ENCODE measurements around the gene PRKD1. TPM values are rescaled to one million over a fixed set of nuclear protein-coding genes. Genes with fewer than 3 reads are reported as not detected.

Gene PRKD1
- total RNA-seq, 1 experiment from 2014 or later, result 2.7 TPM

- Mint-ChIP-seq H3K36me3 (ENCODE audit: insufficient read depth in 1 of 3, low read depth in 3 of 3) (peaks cover 0 to 3% (median 0%) of the 10 kb centered on the region in 3 experiments; a peak in 1 of 7 replicates), H3K27me3 (ENCODE audit: low read depth) (no peaks in the 10 kb centered on the region), H3K9me3 (no peaks in the 10 kb centered on the region; a peak in 2 of 5 replicates), H3K4me1 (peaks cover 11 to 23% of the 10 kb centered on the region in 2 experiments), H3K4me3 (no peak overlapping the region), H3K27ac (no peak overlapping the region; a peak in 1 of 7 replicates)
- no peak overlapping the region for H2BK20ac ChIP-seq (ENCODE audit: low read depth, low read length, poor library complexity, severe bottlenecking)
- no peak overlapping the region for H3K4ac ChIP-seq (ENCODE audit: low read depth, low read length)
- no peak overlapping the region for H4K5ac ChIP-seq (ENCODE audit: insufficient read length, low read depth, low read length)
- H3K18ac ChIP-seq (ENCODE audit: insufficient read length, low read depth, low read length), result no peak overlapping the region
- no CpG with 5 or more reads among the region's 6 CpGs for WGBS (ENCODE audit: extremely low coverage, insufficient read length, low lambda C conversion rate)
- no peak for DNase-seq
- H4K20me1 ChIP-seq (ENCODE audit: control insufficient read depth, insufficient read depth, insufficient read length), result no peaks in the 10 kb centered on the region
- H3K56ac ChIP-seq (ENCODE audit: insufficient read length, low read depth, low read length), result no peak overlapping the region
- H2BK5ac ChIP-seq (ENCODE audit: insufficient read length, low read length), result no peak overlapping the region
- H3K27ac ChIP-seq (ENCODE audit: insufficient read length, low read depth, low read length), result no peak overlapping the region
- H4K91ac ChIP-seq (ENCODE audit: insufficient read length, low read depth, low read length), result no peak overlapping the region
- H3K4me2 ChIP-seq (ENCODE audit: insufficient read depth, insufficient read length, low read length), result no peak overlapping the region
- H3K4me1 ChIP-seq (ENCODE audit: insufficient read depth, low read length), result no peaks in the 10 kb centered on the region
- H2BK12ac ChIP-seq (ENCODE audit: insufficient read length, low read depth, low read length), result no peak overlapping the region
- no peak overlapping the region for H3K14ac ChIP-seq (ENCODE audit: insufficient read depth, low read length)
- H3K27me3 ChIP-seq (ENCODE audit: insufficient read depth, low read length), result no peaks in the 10 kb centered on the region
- H2BK15ac ChIP-seq (ENCODE audit: low read depth, low read length), result no peak overlapping the region
- no peak overlapping the region for H3K9ac ChIP-seq (ENCODE audit: extremely low read depth, insufficient read length, low read length)
- TF ChIP-seq, protein P1, sequence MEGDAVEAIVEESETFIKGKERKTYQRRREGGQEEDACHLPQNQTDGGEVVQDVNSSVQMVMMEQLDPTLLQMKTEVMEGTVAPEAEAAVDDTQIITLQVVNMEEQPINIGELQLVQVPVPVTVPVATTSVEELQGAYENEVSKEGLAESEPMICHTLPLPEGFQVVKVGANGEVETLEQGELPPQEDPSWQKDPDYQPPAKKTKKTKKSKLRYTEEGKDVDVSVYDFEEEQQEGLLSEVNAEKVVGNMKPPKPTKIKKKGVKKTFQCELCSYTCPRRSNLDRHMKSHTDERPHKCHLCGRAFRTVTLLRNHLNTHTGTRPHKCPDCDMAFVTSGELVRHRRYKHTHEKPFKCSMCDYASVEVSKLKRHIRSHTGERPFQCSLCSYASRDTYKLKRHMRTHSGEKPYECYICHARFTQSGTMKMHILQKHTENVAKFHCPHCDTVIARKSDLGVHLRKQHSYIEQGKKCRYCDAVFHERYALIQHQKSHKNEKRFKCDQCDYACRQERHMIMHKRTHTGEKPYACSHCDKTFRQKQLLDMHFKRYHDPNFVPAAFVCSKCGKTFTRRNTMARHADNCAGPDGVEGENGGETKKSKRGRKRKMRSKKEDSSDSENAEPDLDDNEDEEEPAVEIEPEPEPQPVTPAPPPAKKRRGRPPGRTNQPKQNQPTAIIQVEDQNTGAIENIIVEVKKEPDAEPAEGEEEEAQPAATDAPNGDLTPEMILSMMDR (conservative IDR thresholded peaks at IDR 0.05), result no peak
- no peak overlapping the region for H2AFZ ChIP-seq (ENCODE audit: low read length)
- H2BK120ac ChIP-seq (ENCODE audit: low read depth, low read length, poor library complexity, severe bottlenecking), result no peak overlapping the region
- no peaks in the 10 kb centered on the region for H3K79me2 ChIP-seq (ENCODE audit: insufficient read depth, low read length)
- no peak overlapping the region for H4K8ac ChIP-seq (replicated peaks; ENCODE audit: insufficient read length, low read depth, low read length)
- H3K9me3 ChIP-seq (ENCODE audit: control insufficient read depth, low read depth, low read length), result no peaks in the 10 kb centered on the region
- no peak overlapping the region for H2AK5ac ChIP-seq (ENCODE audit: insufficient read length, low read length)
- no peaks in the 10 kb centered on the region for H3K79me1 ChIP-seq (ENCODE audit: insufficient read depth, low read depth, low read length, poor library complexity, severe bottlenecking)
- H3T11ph ChIP-seq (ENCODE audit: low read length), result no peak overlapping the region
- no peak overlapping the region for H3K23ac ChIP-seq (ENCODE audit: insufficient read length, low read depth, low read length)
- H3K23me2 ChIP-seq (ENCODE audit: insufficient read length, low read depth, low read length, poor library complexity, severe bottlenecking), result no peaks in the 10 kb centered on the region
Observed at GRCh38 chr14:29814156-29815015, 113.3 kb downstream of the PRKD1 start.
